ENCODE results near the gene SLC31A2. TPM values are rescaled to one million over a fixed set of nuclear protein-coding genes. Genes with fewer than 3 reads are reported as not detected.

Gene SLC31A2
- total RNA-seq, 4 donors from 2014 or later, result 6.7 to 26.6 (median 13.6) TPM

- H3K27me3 ChIP-seq, result no peaks in the 10 kb centered on the region
- H3K36me3 ChIP-seq, result peaks cover 0 to 46% of the 10 kb centered on the region in 2 donors
- no peak for ATAC-seq
- H3K27ac ChIP-seq, result no peak overlapping the region
- H3K9me3 ChIP-seq, result no peaks in the 10 kb centered on the region
- WGBS, 2 donors (ENCODE audit: low coverage in 1 of 2), result 41 to 52% methylated on average over 3 to 6 of the region's 7 CpGs
- H3K4me1 ChIP-seq, result peaks cover 0 to 51% (median 6%) of the 10 kb centered on the region in 3 donors
- no peak for TF ChIP-seq POLR2AphosphoS5 (IDR thresholded peaks at IDR 0.05)
- no peak for TF ChIP-seq POLR2A (IDR thresholded peaks at IDR 0.05)
- no peak for TF ChIP-seq EP300 (IDR thresholded peaks at IDR 0.05)
- no peak for TF ChIP-seq CTCF (IDR thresholded peaks at IDR 0.05)
- H3K4me3 ChIP-seq, result no peak overlapping the region
Observed at GRCh38 chr9:113155911-113156588, 5.2 kb downstream of the SLC31A2 start.

- TF ChIP-seq EP300 (IDR thresholded peaks at IDR 0.05) (no peak), CTCF (IDR thresholded peaks at IDR 0.05) (no peak), POLR2AphosphoS5 (IDR thresholded peaks at IDR 0.05) (no peak), POLR2A (IDR thresholded peaks at IDR 0.05) (no peak)
- H3K4me3 ChIP-seq, result no peak overlapping the region
- no peaks in the 10 kb centered on the region for H3K27me3 ChIP-seq
- H3K27ac ChIP-seq, result no peak overlapping the region
- no peak for ATAC-seq
- H3K9me3 ChIP-seq, result no peaks in the 10 kb centered on the region
- WGBS, 2 donors (ENCODE audit: low coverage in 1 of 2), result 67% methylated on average over 1 of the region's 1 CpG; no CpG with 5 or more reads in 1 of the 2 donors
- H3K36me3 ChIP-seq, result peaks cover 2 to 54% of the 10 kb centered on the region in 2 donors
- H3K4me1 ChIP-seq, result peaks cover 0 to 46% (median 6%) of the 10 kb centered on the region in 3 donors
Observed at GRCh38 chr9:113156880-113157279, 6.1 kb downstream of the SLC31A2 start.

- H3K4me1 ChIP-seq, result peaks cover 0 to 30% (median 2%) of the 10 kb centered on the region in 3 donors
- TF ChIP-seq POLR2A (IDR thresholded peaks at IDR 0.05) (no peak), POLR2AphosphoS5 (IDR thresholded peaks at IDR 0.05) (no peak), EP300 (IDR thresholded peaks at IDR 0.05) (no peak), CTCF (IDR thresholded peaks at IDR 0.05) (no peak)
- 85% methylated on average over 3 of the region's 5 CpGs; no CpG with 5 or more reads in 1 of the 2 donors for WGBS, 2 donors (ENCODE audit: low coverage in 1 of 2)
- H3K27ac ChIP-seq, result no peak overlapping the region
- H3K4me3 ChIP-seq, result no peak overlapping the region
- peaks cover 4 to 70% of the 10 kb centered on the region in 2 donors for H3K36me3 ChIP-seq
- ATAC-seq, result no peak
- no peaks in the 10 kb centered on the region for H3K27me3 ChIP-seq
- H3K9me3 ChIP-seq, result no peaks in the 10 kb centered on the region
Observed at GRCh38 chr9:113158446-113158845, 7.6 kb downstream of the SLC31A2 start.

- no peak overlapping the region for H3K4me3 ChIP-seq
- H3K27ac ChIP-seq, result no peak overlapping the region
- H3K36me3 ChIP-seq, result peaks cover 4 to 91% of the 10 kb centered on the region in 2 donors
- 39 to 46% methylated on average over 3 of the region's 3 CpGs for WGBS, 2 donors (ENCODE audit: low coverage in 1 of 2)
- no peaks in the 10 kb centered on the region for H3K27me3 ChIP-seq
- TF ChIP-seq EP300 (IDR thresholded peaks at IDR 0.05) (no peak), POLR2AphosphoS5 (IDR thresholded peaks at IDR 0.05) (no peak), POLR2A (IDR thresholded peaks at IDR 0.05) (no peak), CTCF (IDR thresholded peaks at IDR 0.05) (no peak)
- H3K4me1 ChIP-seq, result peaks cover 0 to 24% (median 0%) of the 10 kb centered on the region in 3 donors
- ATAC-seq, result no peak
- no peaks in the 10 kb centered on the region for H3K9me3 ChIP-seq
Observed at GRCh38 chr9:113160571-113160970, 9.8 kb downstream of the SLC31A2 start.

GRCh38 chr9:113163001-113163400, 12.2 kb downstream of the SLC31A2 start:
- H3K9me3 ChIP-seq, result no peaks in the 10 kb centered on the region
- H3K4me3 ChIP-seq, result no peak overlapping the region
- no peak overlapping the region for H3K27ac ChIP-seq
- ATAC-seq, result no peak
- 84 to 100% methylated on average over 1 to 2 of the region's 3 CpGs for WGBS, 2 donors (ENCODE audit: low coverage in 1 of 2)
- TF ChIP-seq POLR2AphosphoS5 (IDR thresholded peaks at IDR 0.05), result no peak
- no peak for TF ChIP-seq CTCF (IDR thresholded peaks at IDR 0.05)
- TF ChIP-seq EP300 (IDR thresholded peaks at IDR 0.05), result no peak
- TF ChIP-seq POLR2A (IDR thresholded peaks at IDR 0.05), result no peak
- peaks cover 4 to 99% of the 10 kb centered on the region in 2 donors for H3K36me3 ChIP-seq
- no peaks in the 10 kb centered on the region for H3K27me3 ChIP-seq
- H3K4me1 ChIP-seq, result peaks cover 0 to 16% (median 0%) of the 10 kb centered on the region in 3 donors

All from gastroesophageal sphincter (tissue), 4 donors.